Left lobe of liver (tissue), 2 donors: ENCODE results near the gene MAP3K15. TPM values are rescaled to one million over a fixed set of nuclear protein-coding genes. Genes with fewer than 3 reads are reported as not detected.

Source experiments
- ATAC-seq: fragments of 200-7000 bp; cut with Tn5 transposase; one replicate; pipeline ENCODE4 v1.9.1; 2020; ENCODE audit warnings: mild to moderate bottlenecking, moderate library complexity
- DNase-seq: peaks from one replicate; pipeline ENCODE4 v3.0.0-alpha.2; 2020; ENCODE audit warnings: low spot score
- total RNA-seq: library from RNA; stranded (reverse); gene quantifications from one replicate; pipeline ENCODE4 v1.2.1, GENCODE V29; 2021
- donor health status: DM: no; HTN: no; CAD: no; lungs with moderate emphysema.
- donor health status: DM: no; HTN: yes; CAD: no.

Gene MAP3K15
- total RNA-seq, 1 donor from 2014 or later = 0.08 TPM

DNA sequence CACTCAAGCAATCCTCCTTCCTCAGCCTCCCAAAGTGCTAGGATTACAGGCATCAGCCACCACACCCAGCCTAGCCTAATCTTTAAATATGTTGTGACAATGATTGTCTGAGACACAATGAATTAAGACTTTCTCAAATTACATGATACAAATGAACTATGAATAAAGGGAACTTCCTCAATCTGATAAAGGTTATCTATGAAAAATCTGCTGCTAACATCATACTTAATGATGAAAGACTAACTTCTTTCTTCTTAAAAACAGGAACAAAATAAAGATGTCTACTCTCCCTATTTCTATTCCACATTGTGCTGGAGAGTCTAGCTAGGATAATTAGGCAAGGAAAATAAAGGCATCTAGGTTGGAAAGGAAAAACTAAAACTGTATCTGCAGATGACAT is 111.6 kb downstream of the MAP3K15 start:
- DNase-seq (no peak), ATAC-seq (no peak)

DNA sequence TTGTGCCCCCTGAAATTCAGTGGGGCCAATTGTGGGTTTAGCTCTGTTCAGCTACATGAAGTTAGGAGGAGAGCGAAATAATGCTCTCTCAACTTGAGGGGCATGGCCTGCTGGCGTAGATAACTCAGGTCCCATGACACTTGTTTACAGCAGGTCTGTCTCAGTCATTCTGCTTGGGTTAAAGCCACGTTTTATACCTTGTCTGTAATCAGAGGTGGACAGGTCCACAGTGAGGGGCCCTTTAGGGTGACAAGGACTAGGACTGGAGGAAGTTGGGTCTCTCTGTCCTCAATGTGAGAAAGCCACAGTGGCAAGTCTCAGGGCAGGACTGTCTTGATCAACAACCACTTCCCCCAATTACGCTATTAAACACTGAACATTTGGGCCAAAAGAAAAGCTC is 122.6 kb downstream of the MAP3K15 start:
- no peak for DNase-seq
- no peak for ATAC-seq

DNA sequence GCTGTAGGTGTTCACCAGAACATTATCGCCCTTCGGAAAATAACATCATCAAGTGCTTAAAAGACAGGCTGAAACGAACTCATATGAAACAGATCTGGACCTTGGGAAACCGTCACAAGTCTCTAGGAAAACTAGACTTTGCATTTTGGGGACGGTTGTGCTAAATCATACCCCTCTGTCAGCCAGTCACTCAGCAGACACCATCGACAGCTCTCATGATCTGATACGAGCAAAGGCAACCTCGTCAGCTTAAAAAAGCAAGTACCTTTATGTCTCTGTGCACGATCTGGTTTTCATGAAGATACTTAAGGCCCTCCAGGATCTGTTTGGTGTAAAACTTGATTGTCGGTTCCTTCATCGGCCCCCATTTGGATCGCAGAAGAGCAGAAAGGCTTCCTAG is 123.2 kb downstream of the MAP3K15 start:
- no peak for ATAC-seq
- no peak for DNase-seq

DNA sequence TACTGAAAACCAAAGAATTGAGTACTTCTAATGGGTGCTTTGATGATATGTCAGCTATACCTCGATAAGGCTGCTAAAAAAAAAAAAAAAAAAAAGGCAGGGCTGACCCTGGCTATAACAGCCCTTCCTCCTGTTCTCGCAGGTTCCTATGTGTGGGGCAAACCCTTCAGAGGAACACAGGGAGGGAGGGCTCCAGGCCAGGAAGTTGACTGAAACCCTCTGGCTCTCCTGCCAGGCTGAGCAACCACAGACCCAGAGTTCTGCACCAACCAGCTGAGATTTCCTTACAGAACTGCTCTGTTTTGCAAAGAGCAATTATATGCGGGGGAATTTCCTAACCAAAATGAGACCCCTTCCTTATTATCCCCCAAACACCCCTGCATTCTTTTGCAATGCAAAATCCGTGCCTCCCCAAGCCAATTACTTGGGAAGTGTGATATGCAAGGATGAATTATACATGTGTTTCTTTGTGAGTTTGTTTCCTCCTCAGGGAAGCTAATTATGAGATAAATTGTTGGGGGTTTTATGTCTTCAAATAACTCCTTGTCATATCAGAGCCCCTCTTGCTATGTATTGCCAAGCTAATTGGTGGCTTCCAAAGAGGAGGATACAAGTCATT is 126.0 kb downstream of the MAP3K15 start:
- ATAC-seq (no peak), DNase-seq (no peak)

DNA sequence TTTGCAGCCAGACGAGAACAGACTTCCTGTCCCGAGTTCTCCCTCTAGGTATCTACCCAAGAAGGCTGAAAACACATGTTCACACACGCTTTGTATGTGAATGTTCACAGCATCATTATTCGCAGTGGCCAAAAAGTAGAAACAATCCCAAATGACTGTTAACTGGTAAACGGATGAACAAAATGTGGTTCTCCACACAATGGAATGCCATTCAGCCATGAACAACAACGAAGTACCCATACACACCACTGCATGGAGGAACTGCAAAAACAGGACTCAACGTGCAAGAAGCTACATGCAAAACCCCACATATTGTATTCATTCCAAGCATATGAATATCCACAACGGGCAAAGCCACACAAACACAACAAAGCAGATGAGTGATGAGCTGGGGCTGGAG is 126.6 kb downstream of the MAP3K15 start:
- DNase-seq (no peak), ATAC-seq (no peak)

DNA sequence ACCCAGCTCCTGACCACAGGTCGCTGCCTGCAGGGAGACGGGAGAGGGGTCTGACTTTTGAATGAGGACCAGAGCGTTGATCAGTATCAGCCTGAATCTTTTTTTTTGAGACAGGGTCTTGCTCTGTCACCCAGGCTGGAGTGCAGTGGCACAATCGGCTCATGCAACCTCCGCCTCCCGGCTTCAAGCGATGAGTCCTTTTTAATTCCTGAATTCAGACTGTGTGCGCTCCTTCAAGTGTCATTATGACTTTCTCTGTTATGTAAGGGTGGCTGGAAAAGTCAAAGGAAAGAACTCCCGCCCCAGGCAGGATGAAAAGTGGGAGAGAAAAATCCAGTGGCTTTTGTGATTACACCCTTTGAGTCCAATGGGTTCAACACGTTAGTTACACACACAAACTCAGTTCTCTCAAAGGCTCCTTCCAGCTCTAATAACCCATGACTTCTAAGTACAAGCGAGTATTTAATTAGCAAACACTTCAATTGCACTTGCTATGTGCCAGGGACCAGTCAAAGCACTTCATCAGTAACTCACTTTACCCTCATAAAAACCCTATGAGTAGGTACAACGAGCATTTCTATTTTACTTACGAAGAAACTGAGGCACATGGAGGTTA is 127.1 kb downstream of the MAP3K15 start:
- ATAC-seq = no peak
- DNase-seq = no peak

DNA sequence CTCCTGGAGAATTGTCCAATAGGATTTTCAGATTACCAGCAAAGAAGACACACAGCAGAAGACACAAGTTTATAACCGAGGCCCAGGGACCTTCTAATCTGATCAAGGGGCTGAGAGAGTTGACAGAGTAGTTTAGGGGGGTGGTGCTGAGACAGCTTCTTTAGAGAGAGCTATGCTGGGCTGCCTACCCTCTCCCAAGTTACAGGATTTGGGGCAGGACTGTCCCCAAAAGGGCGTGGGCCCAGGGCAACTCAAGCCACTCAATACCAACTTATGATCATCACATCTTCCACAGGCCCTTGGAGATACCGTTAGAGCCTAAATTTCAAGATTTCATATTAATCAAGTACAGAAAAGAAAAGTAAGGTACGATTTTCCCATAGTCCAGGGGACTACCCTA is 128.6 kb downstream of the MAP3K15 start:
- ATAC-seq = no peak
- no peak for DNase-seq

DNA sequence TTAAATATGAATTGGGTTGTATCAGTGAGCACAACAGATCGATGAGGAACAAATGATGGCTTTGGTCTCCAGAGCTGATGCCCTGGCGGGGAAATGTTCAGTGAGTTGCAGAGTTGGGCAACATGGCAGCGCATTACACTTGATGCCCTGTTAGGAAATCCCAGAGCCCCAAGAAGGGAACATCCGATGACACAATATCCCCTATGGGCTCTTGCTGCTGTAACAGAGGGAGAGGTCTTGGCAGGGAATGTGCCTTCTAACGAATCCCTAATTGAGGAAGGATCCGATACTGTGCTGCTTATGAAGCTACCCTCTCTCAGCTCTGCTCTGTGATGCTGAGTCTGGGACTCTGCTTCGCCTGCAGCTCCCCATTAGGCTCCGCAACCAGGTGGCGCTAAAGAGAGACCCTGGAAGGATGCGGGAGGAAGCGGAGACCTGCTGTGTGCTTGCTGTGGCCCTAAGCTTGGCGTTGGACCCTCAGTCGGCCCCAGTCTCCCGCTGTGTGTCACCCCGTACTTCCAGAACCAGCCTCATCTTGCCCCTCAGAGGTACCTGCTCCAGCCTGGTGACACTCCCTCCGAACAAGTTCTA is 132.7 kb downstream of the MAP3K15 start:
- peak; percentile 83 for ATAC-seq
- peak; percentile 45 for DNase-seq

DNA sequence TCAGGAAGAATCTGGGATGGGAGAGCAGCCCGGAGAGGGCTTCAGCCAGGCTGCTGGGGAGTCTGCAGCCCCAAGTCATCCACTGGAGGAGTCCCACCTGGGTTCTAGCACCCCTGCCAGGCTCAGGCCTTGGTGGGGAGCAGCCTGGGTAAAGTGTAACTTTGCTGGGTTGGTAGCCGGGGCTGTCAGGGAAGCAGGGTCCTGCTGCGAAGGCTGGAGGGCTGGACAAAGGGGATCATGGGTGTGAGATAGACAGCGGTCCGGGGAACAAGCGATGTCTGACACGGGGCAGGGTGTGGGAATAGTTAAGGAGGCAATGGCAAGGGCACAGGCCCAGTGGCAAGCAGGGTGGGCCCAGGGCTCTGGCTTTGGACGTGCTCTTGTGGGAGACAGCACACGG is 134.0 kb downstream of the MAP3K15 start:
- DNase-seq = no peak
- no peak for ATAC-seq

DNA sequence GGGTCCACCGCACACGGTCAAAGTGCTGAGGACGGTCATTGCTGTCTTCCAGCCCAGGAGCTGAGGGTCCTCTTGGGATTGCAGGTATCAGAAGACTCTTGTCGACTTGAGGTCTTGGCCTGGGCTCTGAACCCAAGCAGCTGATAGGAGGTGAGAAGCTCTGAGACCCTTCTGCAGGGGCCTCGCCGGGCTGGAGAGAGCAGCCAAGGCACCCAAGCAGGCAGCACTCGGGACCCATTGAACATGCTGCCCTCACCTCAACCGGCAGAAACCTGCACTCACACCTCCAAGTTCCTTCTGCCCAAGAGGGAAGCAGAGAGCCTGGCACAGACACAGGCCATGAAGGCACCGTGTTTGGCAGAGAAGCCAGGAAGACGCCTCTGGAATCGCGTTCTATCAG is 137.5 kb downstream of the MAP3K15 start:
- ATAC-seq = no peak
- DNase-seq = no peak

DNA sequence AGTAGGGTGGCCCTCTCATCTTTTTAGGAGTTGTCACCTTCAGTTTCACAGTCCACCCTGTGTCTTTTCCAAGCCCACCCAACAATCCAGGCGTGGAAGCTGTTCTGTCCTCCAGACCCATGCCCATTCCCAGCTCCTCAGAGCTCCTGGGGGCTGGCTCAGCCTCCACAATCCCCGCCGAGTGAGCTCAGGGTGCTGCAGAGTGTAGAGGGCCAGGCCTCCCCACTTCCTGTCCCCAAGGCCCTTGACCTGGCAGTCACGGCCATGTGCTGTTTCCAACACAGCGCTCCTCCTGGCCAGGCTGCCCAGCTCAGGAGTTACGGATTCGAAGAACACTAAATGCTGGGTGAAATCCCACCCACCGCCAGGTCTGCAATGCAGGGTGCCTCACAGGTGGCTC is 139.8 kb downstream of the MAP3K15 start:
- ATAC-seq (no peak), DNase-seq (no peak)

DNA sequence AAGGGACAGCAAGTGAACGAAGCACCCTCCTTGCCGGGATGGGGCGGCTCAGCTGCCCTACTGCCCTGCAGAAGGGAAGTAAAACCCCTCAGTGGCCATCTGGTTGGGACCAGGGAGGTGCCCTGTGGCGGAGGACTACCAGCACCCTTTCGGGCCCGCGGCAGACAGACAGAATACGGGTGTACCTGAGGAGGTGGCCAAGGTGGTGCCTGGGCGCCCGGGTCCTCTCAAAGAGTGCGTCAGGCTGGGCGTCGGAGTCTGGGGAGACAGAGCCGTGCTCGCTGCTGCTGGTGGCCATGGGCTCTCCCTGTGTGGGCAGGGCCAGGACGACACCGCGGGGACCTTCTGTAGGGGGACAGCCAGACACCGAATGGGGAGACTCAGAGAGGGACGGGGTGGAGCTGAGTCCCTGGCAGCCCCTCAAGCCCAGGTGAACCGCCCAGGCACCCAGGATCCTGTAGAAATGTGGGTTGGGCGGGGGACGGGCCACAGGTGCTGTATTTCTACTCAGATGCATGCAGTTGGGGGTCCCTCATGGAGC is 141.9 kb downstream of the MAP3K15 start:
- no peak for DNase-seq
- ATAC-seq = no peak

DNA sequence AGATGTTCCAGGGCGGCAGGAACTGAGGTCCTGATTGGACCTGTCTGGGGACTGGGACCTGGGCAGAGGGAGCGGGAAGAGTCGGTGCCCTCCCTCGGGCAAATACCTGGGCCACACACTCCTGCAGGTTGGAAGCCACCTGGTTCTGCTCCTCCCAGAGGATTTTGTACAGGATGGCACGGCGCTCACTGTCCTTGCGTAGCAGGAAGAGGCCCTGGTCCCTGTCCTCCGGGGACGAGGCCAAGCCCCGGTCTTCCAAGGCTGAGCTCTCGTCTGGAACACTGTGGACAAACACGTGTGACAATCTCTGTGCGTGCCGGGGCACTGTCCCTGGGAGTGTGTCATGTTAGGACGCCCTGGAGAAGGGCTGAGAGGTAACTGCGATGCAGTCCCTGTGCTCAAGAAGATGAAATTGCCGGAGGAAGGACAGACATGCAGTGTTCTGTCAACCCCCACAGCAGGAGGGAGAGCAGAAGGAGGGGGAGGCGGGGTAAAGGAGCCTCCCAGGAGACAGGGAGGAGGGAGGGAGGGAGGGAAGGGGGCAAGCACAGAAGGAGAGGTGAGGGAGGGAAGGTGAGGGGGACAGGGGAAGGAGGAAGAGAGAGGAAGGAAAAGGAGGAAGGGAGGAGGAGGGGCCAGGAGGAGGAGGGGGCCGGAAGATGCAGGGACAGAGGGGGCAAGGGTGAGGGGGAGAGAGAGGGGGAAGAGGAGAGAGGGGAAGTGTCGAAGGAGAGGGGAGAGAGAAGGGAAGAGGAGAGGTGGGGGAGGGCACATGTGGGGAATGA is 142.6 kb downstream of the MAP3K15 start:
- ATAC-seq (peak; percentile 72), DNase-seq (no peak)

DNA sequence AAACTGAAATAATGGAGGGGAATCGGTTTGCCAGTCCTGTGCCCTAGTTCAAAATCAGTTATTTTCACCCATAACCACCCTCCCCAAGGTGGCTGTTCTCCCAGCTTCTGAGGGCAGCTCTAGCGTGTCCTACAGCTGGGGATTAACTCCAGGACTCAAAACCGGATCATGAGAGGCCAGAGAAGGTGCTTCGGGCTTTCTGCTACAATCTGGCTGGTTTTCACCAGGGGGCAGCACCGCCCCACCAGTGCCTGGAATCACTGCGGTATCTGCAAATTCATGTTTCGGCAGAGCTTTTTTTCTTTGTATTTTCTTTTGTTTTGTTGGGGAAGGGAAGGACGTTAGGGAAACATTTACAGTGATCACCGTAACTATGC is 143.2 kb downstream of the MAP3K15 start:
- ATAC-seq (peak; percentile 96), DNase-seq (peak; percentile 54)

DNA sequence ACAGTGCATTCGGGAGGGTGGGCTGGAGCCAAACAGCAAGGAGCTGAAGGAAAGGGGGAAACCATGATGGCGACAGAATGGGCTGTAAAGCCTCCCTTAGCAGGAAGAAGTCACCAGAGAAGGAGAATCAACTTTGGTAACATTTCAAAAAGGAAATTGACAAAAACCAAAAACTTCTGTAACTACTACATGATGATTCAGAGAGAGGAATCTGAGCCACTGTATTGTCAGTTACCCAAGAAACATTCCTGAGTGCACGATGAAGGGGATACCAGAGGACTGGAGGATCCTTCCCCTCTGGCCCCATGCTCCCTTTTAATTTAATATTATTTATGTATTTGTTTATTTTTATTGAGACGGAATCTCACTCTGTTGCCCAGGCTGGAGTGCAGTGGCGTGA is 145.2 kb downstream of the MAP3K15 start:
- DNase-seq (no peak), ATAC-seq (no peak)

DNA sequence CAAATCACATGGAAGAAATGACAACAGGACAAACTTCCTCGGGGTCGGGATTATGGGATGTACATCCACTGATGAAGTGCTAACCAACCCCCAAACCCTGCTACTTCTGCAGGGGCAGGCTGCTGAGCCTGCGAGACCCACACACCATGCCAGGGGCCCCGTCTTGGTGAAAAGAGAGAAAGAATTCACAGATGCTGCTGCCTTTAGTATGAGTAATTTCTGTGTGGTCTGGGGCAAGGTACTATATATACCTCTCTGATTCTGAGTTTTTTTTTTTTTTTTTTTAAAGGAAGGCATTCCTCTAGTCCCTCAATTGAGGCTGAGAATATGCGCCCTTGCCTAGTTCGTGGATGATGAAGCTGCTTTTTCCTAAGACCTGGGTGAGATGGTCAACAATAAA is 146.7 kb downstream of the MAP3K15 start:
- no peak for ATAC-seq
- DNase-seq = no peak

DNA sequence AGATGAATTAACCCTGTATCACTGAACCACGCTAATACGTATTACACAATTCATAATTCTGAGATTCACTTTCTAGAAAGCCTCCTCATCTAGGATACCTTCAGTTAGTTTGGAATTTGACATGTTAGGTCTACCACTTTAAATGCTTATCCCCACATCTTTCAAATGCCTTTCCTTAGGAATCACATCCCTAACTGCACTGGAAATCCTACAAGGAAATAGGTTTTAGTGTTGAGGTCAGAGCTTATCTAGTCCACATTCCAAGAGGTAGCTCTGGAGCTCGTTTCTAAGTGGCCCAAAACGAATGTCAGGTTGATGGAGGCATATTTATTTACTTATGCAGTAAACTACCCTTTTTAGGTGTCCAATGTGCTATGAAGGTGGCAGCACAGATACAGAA is 153.6 kb downstream of the MAP3K15 start:
- DNase-seq (no peak), ATAC-seq (no peak)

DNA sequence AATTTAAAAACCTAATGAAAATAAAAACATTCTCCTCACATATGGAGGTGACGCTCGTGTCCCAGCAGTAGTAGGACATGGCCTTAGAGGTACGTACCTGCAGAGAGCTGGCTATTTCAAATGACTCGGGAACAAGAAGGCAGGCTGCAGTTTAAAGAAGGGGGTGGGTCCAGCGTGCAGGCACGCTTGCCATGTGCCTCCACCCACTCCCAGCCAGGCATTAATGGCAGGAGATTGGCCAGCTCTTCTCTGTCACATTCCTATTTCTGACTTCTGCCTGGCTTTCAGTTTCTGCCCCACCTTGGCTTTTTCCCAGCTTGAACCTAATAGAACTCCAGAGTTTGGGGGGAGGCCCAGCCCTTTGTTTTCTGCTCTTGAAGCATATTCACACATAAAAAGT is 154.4 kb downstream of the MAP3K15 start:
- ATAC-seq (no peak), DNase-seq (no peak)

DNA sequence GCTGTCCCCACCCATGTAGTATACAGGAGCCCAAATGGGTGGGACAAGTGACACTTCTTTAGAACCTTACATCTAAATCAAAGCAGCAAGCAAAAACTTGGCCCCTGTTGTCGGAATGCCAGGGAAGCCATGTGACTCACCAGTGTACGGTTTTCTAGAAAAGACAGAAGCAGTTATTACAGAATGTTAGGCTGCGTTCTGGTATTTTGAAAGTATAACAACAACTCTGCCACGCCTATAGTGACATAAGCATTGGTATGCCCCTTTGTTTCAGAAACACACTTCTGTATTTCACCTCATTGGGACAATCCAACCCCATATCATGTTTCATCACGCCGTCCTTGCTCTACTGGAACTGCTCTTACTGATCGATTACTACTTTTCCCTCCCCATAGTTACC is 156.8 kb downstream of the MAP3K15 start:
- ATAC-seq = no peak
- no peak for DNase-seq

DNA sequence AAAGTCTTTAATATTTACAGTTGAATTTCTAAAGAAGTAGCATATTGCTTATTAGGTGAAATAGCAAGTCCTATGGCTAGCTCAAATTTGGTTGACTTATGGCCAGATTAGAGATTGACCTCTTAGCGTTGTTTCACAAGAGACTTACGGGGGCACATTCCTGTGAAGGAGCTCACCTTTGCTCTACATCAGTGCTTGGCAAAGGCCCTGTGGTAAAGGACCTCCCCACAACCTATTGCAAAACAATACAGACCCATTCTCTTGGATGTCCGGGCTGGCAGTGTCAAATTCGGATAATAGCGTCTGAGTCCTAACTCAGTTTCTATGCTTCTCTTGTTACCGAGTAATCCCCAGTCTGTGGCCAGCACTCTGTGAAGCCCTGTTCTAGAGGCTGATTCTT is 160.7 kb downstream of the MAP3K15 start:
- ATAC-seq = peak; percentile 95

DNA sequence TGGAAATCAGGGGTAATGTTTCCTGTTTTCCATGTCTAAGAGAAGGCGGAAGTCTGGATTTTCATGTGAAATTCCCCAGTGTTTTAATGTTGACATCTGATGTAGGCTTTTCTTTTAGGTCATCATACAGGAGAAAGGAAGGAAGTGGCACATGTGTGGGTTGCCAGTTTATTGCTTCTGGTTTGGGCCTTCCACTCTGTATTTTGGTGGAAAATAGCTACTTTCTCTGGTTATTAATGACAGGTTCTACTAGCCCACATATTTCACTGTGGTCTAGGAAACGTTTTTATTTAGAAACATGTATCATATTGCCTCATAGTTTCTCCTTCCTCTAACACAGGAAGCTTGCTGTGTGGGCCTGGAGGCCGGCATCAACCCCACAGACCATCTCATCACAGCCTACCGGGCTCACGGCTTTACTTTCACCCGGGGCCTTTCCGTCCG is 164.3 kb downstream of the MAP3K15 start:
- DNase-seq (no peak), ATAC-seq (no peak)

More for the DNA sequence above, 160.7 kb downstream of the MAP3K15 start:
- DNase-seq = peak; percentile 61

DNA sequence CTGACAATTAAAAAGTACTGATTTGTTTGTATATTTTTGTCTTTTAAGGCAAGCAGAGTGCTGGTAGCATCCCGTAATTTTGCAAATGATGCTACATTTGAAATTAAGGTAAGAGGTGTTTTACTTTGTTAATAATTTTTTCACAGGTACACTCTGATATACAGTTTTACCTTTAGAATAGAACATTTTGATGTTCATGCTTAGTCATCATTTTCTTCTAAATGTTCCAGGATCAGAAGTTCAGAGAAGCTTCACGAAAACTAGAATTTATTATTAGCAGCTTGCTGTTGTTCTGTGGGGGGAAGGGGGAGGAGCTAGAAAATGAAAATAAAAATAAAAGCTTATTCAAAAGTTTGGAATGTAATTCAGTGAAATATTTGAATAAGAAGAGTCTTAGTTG is 166.0 kb downstream of the MAP3K15 start:
- no peak for ATAC-seq

More for the DNA sequence above, 166.0 kb downstream of the MAP3K15 start:
- DNase-seq = no peak
